Heart left ventricle (tissue), 13 donors: ENCODE results near the gene WFDC2.
A peak's percentile ranks its signal among the peaks of the same experiment; 100 is the strongest.

Source experiments
- POLR2A ChIP-seq, 2 donors: fragments of 450-650 bp; IDR thresholded peaks; one replicate each; pipeline ENCODE4 v1.6.1; 2017; ENCODE audit warnings: antibody characterized with exemption in 2 of 2, mild to moderate bottlenecking in 2 of 2, moderate library complexity in 2 of 2
- TF ChIP-seq, protein P1 (sequence below), 12 donors: fragments of 200-600 bp; sonication (generic) in 4 of 12; IDR thresholded peaks; one replicate each; pipeline versions ENCODE4 v1.5.0 to v1.8.0; 2018 to 2022; ENCODE audit warnings: antibody characterized with exemption in 12 of 12, mild to moderate bottlenecking in 5 of 12
- donor health status: ischemic (EF 13 %, LVEDD 7.1; RV severe dilation, severe dysfunction).
- donor health status: DM: no; HTN: yes; CAD: no.
- donor health status: DM: no; HTN: no; CAD: no.
- donor health status: ischemic (EF 25% LVEDD 6.9; RV normal size, moderate dysfunction).
- donor health status: ischemic (EF 25% LVEDD 5.7; RV mildly dilated, moderate dysfunction).
- donor health status: ischemic (EF 35%, LVEDD 5.7; RV mildly dilated, moderate dysfunction).
- donor health status: nonischemic (EF 11% LVEDD 7.7; RV severe dilation, severe dysfunction).
- donor health status: DM: yes; HTN: yes; CAD: no.
- donor health status: PGD.
- donor health status: ischemic (EF 29% LVEDD 5.4; RV normal size, mild dysfunction).
- donor health status: nonischemic (EF 23%, LVEDD 6.1; RV moderate dilation, normal function).

DNA sequence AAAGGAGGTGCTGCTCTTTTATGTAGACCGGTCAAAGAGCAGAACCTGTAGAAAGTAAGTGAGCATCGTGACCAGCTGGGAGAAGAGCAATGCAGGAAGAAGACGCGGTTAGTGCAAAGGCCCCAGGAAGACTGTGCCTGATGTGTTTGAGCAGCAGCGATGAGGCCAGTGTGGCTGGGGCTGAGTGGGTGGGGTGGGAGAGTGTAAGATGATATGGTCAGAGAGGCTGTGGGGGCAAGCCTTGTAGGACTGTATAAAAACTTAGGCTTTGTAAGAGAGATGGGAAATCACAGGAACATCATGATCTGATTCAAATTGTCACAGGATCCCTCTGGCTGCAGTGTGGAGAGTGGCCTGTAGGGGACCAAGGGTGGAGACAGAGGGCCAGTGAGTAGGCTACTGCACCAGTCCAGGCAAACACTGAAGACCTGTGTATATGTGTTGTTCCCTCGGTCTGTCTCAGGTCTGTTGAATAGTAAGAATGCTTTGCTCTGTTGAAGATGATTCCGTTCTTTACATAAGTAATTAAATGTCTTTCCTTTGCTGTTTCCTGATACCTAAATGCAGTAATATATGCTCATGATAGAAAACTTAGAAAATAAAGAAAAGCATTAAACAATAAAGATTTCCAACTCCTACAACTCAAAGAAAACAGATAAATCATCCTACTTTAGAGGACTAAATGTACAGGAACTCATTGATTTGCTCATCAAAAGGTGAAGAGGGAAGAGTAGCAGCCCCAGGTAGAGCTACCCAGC, 23.6 kb upstream of the WFDC2 start:
- TF ChIP-seq POLR2A (IDR thresholded peaks at IDR 0.05) = no peak
- TF ChIP-seq, protein P1, sequence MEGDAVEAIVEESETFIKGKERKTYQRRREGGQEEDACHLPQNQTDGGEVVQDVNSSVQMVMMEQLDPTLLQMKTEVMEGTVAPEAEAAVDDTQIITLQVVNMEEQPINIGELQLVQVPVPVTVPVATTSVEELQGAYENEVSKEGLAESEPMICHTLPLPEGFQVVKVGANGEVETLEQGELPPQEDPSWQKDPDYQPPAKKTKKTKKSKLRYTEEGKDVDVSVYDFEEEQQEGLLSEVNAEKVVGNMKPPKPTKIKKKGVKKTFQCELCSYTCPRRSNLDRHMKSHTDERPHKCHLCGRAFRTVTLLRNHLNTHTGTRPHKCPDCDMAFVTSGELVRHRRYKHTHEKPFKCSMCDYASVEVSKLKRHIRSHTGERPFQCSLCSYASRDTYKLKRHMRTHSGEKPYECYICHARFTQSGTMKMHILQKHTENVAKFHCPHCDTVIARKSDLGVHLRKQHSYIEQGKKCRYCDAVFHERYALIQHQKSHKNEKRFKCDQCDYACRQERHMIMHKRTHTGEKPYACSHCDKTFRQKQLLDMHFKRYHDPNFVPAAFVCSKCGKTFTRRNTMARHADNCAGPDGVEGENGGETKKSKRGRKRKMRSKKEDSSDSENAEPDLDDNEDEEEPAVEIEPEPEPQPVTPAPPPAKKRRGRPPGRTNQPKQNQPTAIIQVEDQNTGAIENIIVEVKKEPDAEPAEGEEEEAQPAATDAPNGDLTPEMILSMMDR (IDR thresholded peaks at IDR 0.05) = peak in 5 of 12 donors; percentile 15 to 38 (median 27)
